Tibial nerve (tissue), 4 donors: ENCODE measurements around the gene KLRD1. TPM values are rescaled to one million over a fixed set of nuclear protein-coding genes. Genes with fewer than 3 reads are reported as not detected.
"Not testable (repeated sequence)": the region's sequence is repeated elsewhere in the genome, so short reads cannot be mapped to it uniquely, and the experiment has no call there.

Experiments used
- DNase-seq, 2 donors: peaks; one replicate each; pipeline ENCODE4 v3.0.0-alpha.2; 2019; ENCODE audit warnings: low spot score in 2 of 2
- H3K27ac ChIP-seq, 4 donors: fragments of 200-600 bp; sonication (generic) in 3 of 4; one replicate each; pipeline ENCODE4 v1.5.1; 2017 to 2019; ENCODE audit warnings: mild to moderate bottlenecking in 1 of 4
- H3K27me3 ChIP-seq, 2 donors: fragments of 200-600 bp; sonication (generic) in 1 of 2; one replicate each; pipeline versions ENCODE4 v1.5.1 to v1.6.0; 2017 to 2019
- H3K36me3 ChIP-seq, 3 donors: fragments of 200-600 bp; sonication (generic); one replicate each; pipeline ENCODE4 v1.5.1; 2018 to 2019
- H3K4me1 ChIP-seq, 4 donors: fragments of 200-600 bp; sonication (generic) in 3 of 4; one replicate each; pipeline ENCODE4 v1.5.1; 2017 to 2019
- H3K4me3 ChIP-seq, 4 donors: fragments of 200-600 bp; sonication (generic) in 3 of 4; one replicate each; pipeline ENCODE4 v1.5.1; 2017 to 2019; ENCODE audit warnings: mild to moderate bottlenecking in 1 of 4, moderate library complexity in 1 of 4
- H3K9me3 ChIP-seq, 4 donors: fragments of 200-600 bp; sonication (generic) in 3 of 4; one replicate each; pipeline ENCODE4 v1.5.1; 2017 to 2019
- EP300 ChIP-seq, 2 donors: sonication (generic); formaldehyde crosslinking; IDR thresholded peaks; one replicate each; pipeline ENCODE4 v1.6.1; 2017; ENCODE audit warnings: antibody characterized with exemption in 2 of 2, mild to moderate bottlenecking in 1 of 2
- POLR2A ChIP-seq, 2 donors: fragments of 450-650 bp; IDR thresholded peaks; one replicate each; pipeline ENCODE4 v1.6.1; 2017; ENCODE audit warnings: antibody characterized with exemption in 2 of 2, mild to moderate bottlenecking in 2 of 2, moderate library complexity in 2 of 2
- WGBS, 2 donors: methylation state at CpG; one replicate each; pipeline ENCODE4 v1.1.5; 2018; 5-methylcytosine and 5-hydroxymethylcytosine counted together
- total RNA-seq, 4 donors: library from RNA; depleted of rRNA; stranded (reverse); fragments of >200 nt; gene quantifications; one replicate each; pipeline ENCODE4 v1.1.0, GENCODE V29; 2016
- TF ChIP-seq, protein P1 (sequence below), 5 experiments: fragments of 200-600 bp in 3 of 5; fragments of 450-650 bp in 2 of 5; sonication (generic) in 3 of 5; IDR thresholded peaks; one replicate each; pipeline ENCODE4 v1.5.1; 2016 to 2019; ENCODE audit warnings: antibody characterized with exemption in 5 of 5, mild to moderate bottlenecking in 3 of 5, moderate library complexity in 2 of 5

Gene KLRD1
- total RNA-seq, 4 donors from 2014 or later = 0.90 to 2.4 (median 1.4) TPM

DNA sequence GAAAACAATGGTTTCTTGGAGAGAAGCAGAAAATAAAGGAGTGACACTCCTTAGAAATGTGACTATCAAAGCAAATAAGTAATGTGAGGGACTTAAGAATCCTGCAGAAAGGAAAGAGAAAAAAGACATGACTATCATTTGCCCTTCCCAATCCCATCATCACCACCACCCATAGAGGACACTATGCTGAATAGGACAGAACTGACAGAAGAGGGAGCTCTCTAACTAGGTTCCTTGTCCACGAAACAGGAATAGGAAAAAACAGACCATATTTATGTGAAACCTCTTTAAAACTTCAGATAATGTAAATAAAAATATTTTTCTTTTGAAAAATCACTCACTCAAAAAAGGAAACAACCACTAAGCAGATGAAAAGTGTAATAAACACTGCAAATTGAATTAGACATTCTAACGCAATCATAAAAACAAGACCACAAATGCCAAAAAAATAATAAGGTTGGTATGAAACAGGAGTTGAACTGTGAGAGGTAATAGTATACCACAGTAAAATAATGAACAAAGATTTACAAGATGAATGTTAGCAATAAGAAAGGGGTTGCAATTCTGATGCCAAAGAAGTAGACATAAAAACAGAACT lies 24.1 kb downstream of the KLRD1 start:
- H3K4me1 ChIP-seq = no peaks in the 10 kb centered on the region
- no peak overlapping the region for H3K27ac ChIP-seq
- no peaks in the 10 kb centered on the region for H3K36me3 ChIP-seq
- no peak overlapping the region for H3K4me3 ChIP-seq
- DNase-seq = no peak
- H3K27me3 ChIP-seq = no peaks in the 10 kb centered on the region
- no peak for TF ChIP-seq POLR2A (IDR thresholded peaks at IDR 0.05)
- TF ChIP-seq, protein P1, sequence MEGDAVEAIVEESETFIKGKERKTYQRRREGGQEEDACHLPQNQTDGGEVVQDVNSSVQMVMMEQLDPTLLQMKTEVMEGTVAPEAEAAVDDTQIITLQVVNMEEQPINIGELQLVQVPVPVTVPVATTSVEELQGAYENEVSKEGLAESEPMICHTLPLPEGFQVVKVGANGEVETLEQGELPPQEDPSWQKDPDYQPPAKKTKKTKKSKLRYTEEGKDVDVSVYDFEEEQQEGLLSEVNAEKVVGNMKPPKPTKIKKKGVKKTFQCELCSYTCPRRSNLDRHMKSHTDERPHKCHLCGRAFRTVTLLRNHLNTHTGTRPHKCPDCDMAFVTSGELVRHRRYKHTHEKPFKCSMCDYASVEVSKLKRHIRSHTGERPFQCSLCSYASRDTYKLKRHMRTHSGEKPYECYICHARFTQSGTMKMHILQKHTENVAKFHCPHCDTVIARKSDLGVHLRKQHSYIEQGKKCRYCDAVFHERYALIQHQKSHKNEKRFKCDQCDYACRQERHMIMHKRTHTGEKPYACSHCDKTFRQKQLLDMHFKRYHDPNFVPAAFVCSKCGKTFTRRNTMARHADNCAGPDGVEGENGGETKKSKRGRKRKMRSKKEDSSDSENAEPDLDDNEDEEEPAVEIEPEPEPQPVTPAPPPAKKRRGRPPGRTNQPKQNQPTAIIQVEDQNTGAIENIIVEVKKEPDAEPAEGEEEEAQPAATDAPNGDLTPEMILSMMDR (IDR thresholded peaks at IDR 0.05) = peak; percentile 54 to 76 (median 63)
- no peak for TF ChIP-seq EP300 (IDR thresholded peaks at IDR 0.05)
- H3K9me3 ChIP-seq = peaks cover 0 to 3% (median 0%) of the 10 kb centered on the region in 4 donors
- 34 to 37% methylated on average over 2 of the region's 2 CpGs for WGBS, 2 donors

DNA sequence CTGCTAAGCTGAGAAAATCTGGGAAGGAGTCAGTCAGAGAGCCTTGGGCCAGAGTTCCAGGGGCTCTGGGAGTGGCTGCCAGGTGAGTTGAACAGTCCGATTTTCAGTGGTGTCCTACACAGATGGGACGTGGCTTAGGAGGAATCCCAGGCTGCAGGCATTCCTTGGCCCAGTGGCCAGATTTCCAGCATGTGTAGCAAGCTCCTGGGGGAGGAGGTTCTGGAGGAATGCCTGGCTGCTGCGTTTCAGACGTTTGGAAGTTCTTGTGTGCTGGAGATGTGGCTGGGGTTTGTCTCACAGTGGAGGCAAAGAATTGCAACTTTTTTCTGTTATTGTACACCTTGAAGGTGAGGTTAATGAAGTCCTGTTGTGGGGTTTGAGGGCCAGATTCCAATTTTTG lies 28.5 kb downstream of the KLRD1 start:
- not testable (repeated sequence) for H3K36me3 ChIP-seq, H3K9me3 ChIP-seq, H3K27ac ChIP-seq, H3K4me1 ChIP-seq, DNase-seq, H3K27me3 ChIP-seq, H3K4me3 ChIP-seq
- 38 to 39% methylated on average over 4 of the region's 4 CpGs for WGBS, 2 donors

DNA sequence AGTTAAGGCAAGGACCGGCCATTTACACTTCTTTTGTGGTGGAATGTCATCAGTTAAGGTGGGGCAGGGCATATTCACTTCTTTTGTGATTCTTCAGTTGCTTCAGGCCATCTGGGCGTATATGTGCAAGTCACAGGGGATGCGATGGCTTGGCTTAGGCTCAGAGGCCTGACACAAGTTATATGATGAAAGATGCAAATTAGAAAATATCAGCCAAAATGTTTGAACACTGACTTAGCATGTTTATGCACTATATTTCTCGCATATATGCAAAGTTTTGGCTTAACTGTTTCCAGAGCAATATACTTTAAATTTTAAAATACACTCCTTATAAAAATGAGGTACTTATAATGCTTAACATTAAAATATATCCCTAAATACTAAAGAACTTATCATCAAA lies 30.8 kb downstream of the KLRD1 start:
- not testable (repeated sequence) for H3K4me1 ChIP-seq, H3K36me3 ChIP-seq, H3K9me3 ChIP-seq, H3K27me3 ChIP-seq, H3K27ac ChIP-seq, DNase-seq, H3K4me3 ChIP-seq
- 93 to 96% methylated on average over 4 of the region's 4 CpGs for WGBS, 2 donors

DNA sequence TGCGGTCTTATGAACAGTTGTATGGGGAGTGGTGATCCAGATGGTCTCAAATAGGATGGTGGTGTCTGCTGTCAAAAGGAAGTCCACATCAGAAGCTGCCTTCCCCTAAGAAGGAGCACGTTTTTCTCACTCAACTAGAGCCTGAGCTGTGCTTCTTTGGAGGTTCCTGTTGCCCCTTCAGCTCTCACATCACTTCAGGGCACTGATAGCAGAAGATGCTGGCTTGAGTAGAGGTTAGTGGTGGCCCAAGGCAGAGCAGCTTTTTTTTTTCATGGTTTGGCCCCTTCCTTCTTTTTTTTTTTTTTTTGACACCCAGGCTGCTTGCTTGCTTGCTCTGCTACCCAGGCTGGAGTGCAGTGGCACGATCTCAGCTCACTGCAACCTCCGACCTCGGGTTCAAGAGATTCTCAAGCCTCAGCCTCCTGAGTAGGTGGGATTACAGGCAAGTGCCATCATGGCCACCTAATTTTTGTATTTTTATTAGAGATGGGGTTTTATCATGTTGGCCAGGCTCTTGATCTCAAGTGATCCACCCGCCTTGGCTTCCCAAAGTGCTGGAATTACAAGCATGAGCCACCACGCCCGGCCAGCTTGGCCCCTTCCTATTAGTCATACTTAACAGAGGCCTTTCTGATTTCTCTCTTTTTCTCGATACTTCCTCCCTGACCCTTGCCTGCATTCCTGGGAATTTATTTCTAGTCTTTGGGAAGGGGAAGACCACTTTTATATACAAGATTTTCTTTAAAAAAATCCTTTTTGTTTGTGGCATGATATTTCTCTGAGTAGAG lies 31.6 kb downstream of the KLRD1 start:
- Histone ChIP-seq H3K4me1 (no peaks in the 10 kb centered on the region), H3K4me3 (no peak overlapping the region), H3K27me3 (no peaks in the 10 kb centered on the region), H3K36me3 (no peaks in the 10 kb centered on the region), H3K27ac (no peak overlapping the region), H3K9me3 (no peaks in the 10 kb centered on the region)
- TF ChIP-seq POLR2A (IDR thresholded peaks at IDR 0.05) (no peak), EP300 (IDR thresholded peaks at IDR 0.05) (no peak)
- TF ChIP-seq, protein P1 (IDR thresholded peaks at IDR 0.05) = no peak
- no peak for DNase-seq
- 62 to 64% methylated on average over 9 of the region's 9 CpGs for WGBS, 2 donors

DNA sequence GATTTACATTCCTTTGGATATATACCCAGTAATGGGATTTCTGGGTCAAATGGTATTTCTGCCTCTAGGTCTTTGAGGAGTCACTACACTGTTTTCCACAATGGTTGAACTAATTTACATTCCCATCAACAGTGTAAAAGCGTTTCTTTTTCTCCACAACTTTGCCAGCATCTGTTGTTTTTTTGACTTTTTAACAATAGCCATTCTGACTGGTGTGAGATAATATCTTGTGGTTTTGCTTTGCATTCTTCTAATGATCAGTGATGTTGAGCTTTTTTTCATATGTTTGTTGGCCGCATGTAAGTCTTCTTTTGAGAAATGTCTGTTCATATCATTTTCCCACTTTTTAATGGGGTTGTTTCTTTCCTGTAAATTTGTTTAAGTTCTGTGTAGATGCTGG lies 33.3 kb downstream of the KLRD1 start:
- not testable (repeated sequence) for H3K4me1 ChIP-seq, H3K36me3 ChIP-seq, H3K9me3 ChIP-seq, H3K4me3 ChIP-seq, H3K27ac ChIP-seq, H3K27me3 ChIP-seq, DNase-seq
- 70 to 72% methylated on average over 2 of the region's 2 CpGs for WGBS, 2 donors

DNA sequence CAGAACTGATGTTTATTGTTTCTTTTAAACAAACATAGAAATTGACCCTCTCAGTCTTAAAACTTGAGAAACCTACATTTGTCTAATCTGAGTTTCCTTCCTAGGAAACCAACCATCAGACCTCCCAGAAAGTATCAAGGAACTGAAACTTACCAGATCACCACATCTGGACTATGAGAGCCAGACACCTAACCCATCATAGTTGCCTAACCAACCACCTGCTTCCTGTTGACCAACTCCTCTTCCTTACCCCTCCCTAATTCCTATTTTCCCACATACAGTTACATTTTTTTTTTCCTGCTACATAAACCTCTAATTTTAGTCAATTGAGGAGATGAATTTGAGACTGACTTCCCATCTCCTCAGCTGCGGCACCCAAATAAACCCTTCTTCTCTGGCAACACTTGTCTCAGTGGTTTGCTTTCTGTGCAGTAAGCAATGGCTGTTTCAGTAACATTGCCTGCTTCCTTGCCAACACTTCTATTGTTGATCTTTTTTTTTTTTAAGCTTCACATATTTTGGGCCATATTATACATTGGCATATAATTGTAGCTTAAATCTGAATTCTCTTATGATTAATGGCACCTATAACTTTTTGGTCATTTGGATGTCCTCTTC lies 34.3 kb downstream of the KLRD1 start:
- no peak for DNase-seq
- no peaks in the 10 kb centered on the region for H3K4me1 ChIP-seq
- 89% methylated on average over 1 of the region's 1 CpG for WGBS, 2 donors
- no peaks in the 10 kb centered on the region for H3K27me3 ChIP-seq
- TF ChIP-seq, protein P1 (IDR thresholded peaks at IDR 0.05) = no peak
- TF ChIP-seq EP300 (IDR thresholded peaks at IDR 0.05) = no peak
- TF ChIP-seq POLR2A (IDR thresholded peaks at IDR 0.05) = no peak
- no peaks in the 10 kb centered on the region for H3K9me3 ChIP-seq
- no peaks in the 10 kb centered on the region for H3K36me3 ChIP-seq
- no peak overlapping the region for H3K4me3 ChIP-seq
- no peak overlapping the region for H3K27ac ChIP-seq

DNA sequence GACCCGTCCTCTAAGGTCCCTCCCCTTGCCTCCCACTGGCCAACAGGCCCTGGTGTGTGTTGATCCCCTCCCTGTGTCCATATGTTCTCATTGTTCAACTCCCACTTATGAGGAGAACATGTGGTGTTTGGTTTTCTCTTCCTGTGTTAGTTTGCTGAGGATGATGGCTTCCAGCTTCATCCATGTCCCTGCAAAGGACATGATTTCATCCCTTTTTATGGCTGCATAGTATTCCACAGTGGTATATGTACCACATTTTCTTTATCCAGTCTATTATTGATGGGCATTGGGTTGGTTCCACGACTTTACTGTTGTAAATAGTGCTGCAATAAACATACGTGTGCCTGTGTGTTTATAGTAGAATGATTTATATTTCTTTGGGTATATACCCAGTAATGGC lies 43.8 kb downstream of the KLRD1 start:
- H3K4me1 ChIP-seq, H3K36me3 ChIP-seq, DNase-seq, H3K27me3 ChIP-seq, H3K9me3 ChIP-seq, H3K4me3 ChIP-seq, H3K27ac ChIP-seq: not testable (repeated sequence)
- WGBS, 2 donors = 47 to 72% methylated on average over 3 of the region's 3 CpGs
